Daoy (cell line): ENCODE measurements around the gene CLDN3. TPM values are rescaled to one million over a fixed set of nuclear protein-coding genes. Genes with fewer than 3 reads are reported as not detected.

Source experiments
- DNase-seq: peaks from one replicate; pipeline ENCODE4 v3.0.0-alpha.2; 2015; ENCODE audit warnings: low read depth
- total RNA-seq: library from RNA; depleted of rRNA; stranded (reverse); fragments of >200 nt; shearing (Covaris generic); gene quantifications from 2 replicates; pipeline ENCODE4 v1.2.3, GENCODE V29; 2014; rRNA removed

The CLDN3 gene
- total RNA-seq, 1 experiment from 2014 or later, result 0.11 TPM

GRCh38 chr7:73736885-73737284, 33.2 kb downstream of the CLDN3 start:
- DNase-seq, result no peak

GRCh38 chr7:73735528-73735905, 34.6 kb downstream of the CLDN3 start:
- no peak for DNase-seq

GRCh38 chr7:73734619-73735527, 35.2 kb downstream of the CLDN3 start:
- DNase-seq, result peak; percentile 98

- no peak for DNase-seq
These were observed 37.7 kb downstream of the CLDN3 start for GRCh38 chr7:73732397-73732796.

GRCh38 chr7:73730485-73730884, 39.6 kb downstream of the CLDN3 start:
- DNase-seq, result no peak

GRCh38 chr7:73728551-73728950, 41.5 kb downstream of the CLDN3 start:
- DNase-seq, result no peak

GRCh38 chr7:73727952-73728351, 42.1 kb downstream of the CLDN3 start:
- no peak for DNase-seq

GRCh38 chr7:73726083-73726466, 44.0 kb downstream of the CLDN3 start:
- DNase-seq, result no peak

- no peak for DNase-seq
These were observed 46.3 kb downstream of the CLDN3 start for GRCh38 chr7:73723813-73724212.

GRCh38 chr7:73722785-73723184, 47.3 kb downstream of the CLDN3 start:
- DNase-seq, result no peak

- DNase-seq, result peak; percentile 30
These were observed 47.9 kb downstream of the CLDN3 start for GRCh38 chr7:73722182-73722581.

- DNase-seq, result peak; percentile 68
These were observed 48.7 kb downstream of the CLDN3 start for GRCh38 chr7:73721377-73721817.

GRCh38 chr7:73720443-73720842, 49.6 kb downstream of the CLDN3 start:
- DNase-seq, result peak; percentile 5

GRCh38 chr7:73719806-73720169, 50.3 kb downstream of the CLDN3 start:
- DNase-seq, result no peak

Other genes starting within 250 kb of the CLDN3 start
- gene BAZ1B, start 248.0 kb downstream of the CLDN3 start, total RNA-seq, result 133 and 169 TPM in 2 replicates
- 56.7 and 66.7 TPM in 2 replicates for gene BCL7B, start 212.6 kb downstream of the CLDN3 start, total RNA-seq
- 70.2 and 101 TPM in 2 replicates for gene TBL2, start 191.7 kb downstream of the CLDN3 start, total RNA-seq
- 5.4 TPM in 1 of 2 replicates, not detected in the other for gene MLXIPL, start 145.7 kb downstream of the CLDN3 start, total RNA-seq
- gene VPS37D, start 102.4 kb downstream of the CLDN3 start, total RNA-seq, result 3.7 and 4.6 TPM in 2 replicates
- 0.06 and 1.0 TPM in 2 replicates for gene DNAJC30, start 86.8 kb downstream of the CLDN3 start, total RNA-seq
- gene BUD23, start 86.7 kb downstream of the CLDN3 start, total RNA-seq, result 160 and 173 TPM in 2 replicates
- gene STX1A, start 50.6 kb downstream of the CLDN3 start, total RNA-seq, result 65.7 and 133 TPM in 2 replicates
- gene ABHD11, start 31.5 kb downstream of the CLDN3 start, total RNA-seq, result 24.2 and 30.0 TPM in 2 replicates
- gene CLDN4, start 60.7 kb upstream of the CLDN3 start, total RNA-seq, result 0.15 and 1.4 TPM in 2 replicates
- 0.48 and 2.3 TPM in 2 replicates for gene METTL27, start 72.2 kb upstream of the CLDN3 start, total RNA-seq
- 0.69 and 1.5 TPM in 2 replicates for gene TMEM270, start 90.9 kb upstream of the CLDN3 start, total RNA-seq